Ecto neural progenitor cell (in vitro differentiated cells): Measurements from ENCODE around the gene NCBP3.
"Not testable (repeated sequence)": the region's sequence is repeated elsewhere in the genome, so short reads cannot be mapped to it uniquely, and the experiment has no call there.

Source experiments
- DNase-seq: peaks from one replicate; pipeline ENCODE4 v3.0.0-alpha.2; 2018; ENCODE audit warnings: low spot score

NCBP3 gene

DNA sequence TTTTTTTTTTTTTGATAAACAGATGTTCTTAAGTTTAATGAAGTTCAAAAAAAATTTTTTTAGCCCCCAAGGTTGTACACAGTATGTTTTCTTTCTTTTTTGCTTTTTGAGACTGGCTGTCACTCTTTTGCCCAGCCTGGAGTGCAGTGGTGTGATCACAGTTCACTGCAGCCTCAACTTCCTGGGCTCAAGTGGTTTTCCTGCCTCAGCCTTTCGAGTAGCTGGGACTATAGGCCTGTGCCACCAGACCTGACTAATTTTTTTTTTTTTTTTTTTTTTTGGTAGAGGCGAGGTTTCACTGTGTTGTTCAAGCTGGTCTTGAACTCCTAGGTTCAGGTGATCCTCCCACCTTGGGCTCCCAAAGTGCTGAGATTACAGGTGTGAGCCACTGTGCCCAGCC lies 57.8 kb downstream of the NCBP3 start:
- no peak for DNase-seq

DNA sequence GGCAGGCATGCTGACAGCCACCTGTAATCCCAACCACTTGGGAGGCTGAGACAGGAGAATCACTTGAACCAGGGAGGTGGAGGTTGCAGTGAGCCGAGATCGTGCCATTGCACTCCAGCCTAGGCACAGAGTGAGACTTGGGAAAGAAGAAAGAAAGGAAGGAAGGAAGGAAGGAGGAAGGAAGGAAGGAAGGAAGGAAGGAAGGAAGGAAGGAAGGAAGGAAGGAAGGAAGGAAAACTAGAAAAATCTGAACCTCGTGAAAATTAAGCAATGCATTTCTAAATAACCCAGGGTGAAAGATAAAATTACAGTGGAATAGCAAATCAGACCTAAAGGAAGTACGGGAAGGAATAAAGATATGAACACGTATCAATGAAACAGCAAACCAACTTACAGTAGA lies 60.7 kb downstream of the NCBP3 start:
- DNase-seq: not testable (repeated sequence)

DNA sequence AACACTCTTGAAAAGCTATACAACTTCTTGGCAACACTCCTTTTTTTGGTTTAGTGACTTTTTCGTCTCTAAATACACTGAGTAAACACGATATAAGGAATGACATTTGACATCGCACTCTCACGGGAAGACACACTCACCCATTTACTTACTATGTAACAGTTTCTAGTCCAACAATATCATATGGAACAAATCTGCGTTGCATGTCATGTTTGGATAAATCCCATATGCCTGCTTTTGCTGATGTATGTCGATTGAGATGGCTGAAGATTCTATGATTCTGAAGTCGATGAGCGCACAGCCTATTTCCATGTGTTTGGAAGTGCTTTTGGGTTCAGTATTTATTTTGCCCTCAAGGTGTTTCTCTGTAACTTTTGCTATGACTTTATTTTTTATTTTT lies 63.3 kb downstream of the NCBP3 start:
- DNase-seq: no peak

DNA sequence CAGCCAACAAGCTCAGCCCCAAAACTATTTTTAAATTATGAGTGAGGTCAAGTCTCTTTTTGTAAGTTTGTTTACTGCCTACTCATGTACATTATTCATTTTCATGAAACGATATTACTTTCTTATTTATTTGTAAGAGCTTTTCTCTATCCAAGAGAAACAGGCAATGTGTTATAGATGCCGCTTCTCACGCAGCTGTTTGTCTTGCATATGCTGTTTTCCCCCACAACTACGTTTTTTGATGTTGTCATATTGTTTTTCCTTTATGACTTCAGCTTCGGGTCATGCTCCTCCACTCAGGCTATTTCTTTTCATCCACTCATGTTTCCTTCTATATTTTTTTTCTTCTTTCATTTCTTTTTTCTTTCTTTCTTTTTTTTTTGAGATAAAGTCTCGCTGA lies 65.1 kb downstream of the NCBP3 start:
- DNase-seq: no peak

DNA sequence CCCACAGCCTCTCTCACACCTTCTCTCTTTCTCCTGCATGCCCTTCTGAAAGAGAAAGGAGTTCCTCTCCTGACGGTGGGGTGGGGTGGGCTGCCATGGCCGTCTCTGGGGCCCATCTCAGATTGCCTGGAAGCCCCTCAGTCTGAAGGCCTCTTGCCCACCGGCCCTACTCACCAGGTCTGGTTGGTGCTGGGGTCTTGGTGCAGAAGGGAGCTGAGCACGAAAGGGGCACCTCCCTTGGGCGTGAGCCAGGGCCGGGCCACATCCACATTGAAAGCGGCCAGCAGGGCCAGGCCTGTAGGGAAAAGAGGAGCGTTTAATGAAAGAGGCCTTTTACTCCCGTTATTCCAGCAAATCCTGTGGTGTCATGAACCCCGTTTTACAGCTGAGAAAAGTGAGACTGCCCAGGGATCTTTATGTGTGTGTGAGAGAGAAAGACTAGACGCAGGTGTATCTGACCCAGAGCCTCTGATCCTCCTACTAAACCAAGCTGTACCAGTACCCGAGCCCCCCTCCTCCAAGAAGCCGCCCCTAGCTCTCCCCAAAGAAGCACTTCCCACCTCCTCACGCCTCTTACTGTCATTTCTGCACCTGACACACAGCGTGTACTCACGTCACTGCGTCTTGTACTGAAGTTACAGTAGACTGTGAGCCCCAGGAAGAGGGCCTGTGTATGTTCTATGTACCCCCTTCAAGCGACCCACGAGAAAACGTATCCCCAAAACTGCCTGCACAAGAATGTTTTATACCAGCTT lies 68.5 kb downstream of the NCBP3 start:
- DNase-seq: no peak

DNA sequence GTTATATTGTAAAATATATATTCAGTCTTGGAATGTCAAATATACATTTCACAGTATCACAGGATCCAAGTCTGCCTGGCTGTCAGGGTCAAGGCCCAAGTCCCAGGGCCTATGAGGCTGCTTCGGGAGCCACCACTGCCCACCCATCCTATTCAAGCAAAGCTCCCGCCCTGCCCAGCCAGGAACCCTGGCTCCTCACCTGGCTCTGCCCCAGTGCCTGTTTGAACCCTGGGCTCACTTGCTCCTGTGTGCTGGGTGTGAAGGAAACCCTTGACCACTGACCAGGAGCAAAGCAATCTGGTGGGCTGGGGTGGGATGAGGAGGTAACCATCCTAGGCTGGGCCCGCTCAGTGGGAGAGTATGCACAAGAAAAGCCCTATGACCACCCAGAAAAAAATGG lies 72.1 kb downstream of the NCBP3 start:
- DNase-seq: no peak

DNA sequence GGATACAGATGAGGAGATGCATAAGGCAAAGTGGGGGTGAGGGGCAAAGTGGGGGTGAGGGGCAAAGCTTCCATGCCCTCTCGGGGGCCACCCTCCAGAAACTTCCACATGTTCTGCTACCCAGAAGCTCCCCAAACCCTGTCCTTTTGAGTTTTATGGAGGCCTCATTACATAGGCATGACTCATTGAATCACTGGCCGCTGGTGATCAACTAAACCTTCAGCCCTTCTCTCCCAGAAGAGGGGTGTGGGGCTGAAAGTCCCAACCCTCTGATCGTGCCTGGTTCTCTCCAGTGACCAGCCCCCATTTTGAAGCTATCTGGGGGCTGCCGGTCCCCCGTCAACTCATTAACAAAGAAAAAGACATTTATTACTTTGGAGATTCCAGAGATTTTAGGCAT lies 72.5 kb downstream of the NCBP3 start:
- no peak for DNase-seq

DNA sequence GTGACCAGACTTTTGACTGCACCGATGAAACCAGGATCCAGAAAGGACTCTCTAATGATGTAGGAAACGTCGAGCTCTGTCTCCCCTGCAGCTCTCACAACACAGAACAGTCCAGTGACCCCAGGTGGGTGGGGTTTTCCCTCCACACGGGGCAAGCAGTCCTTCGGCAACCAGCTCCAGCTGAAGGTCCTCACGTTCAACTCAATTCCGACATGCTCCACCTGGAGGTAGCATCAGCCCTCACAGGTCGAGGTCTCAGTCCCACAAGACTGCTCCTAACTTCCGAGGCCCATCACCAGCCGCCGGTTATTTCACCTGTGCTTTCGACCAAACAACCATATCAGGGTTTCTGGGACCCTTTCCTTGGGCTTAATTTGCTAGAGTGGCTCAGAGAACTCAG lies 73.3 kb downstream of the NCBP3 start:
- no peak for DNase-seq

DNA sequence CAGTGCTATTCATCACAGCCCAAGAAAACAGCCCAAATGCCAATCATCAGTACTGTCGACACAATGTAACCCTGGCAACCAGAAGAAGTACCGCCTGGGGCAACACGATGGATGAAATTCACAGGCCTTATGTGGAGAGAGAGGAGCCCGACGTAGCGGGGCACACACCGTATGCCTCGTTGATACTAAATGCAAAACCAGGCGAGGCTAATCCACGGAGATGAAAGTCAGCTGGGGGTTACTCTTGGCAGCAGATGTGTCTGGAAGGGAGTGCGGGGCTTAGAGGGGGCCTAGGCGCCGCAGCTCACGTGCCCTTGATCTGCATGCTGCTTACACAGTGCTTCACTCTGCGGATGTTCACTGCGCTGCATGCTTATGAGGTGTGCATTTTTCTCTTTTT lies 74.9 kb downstream of the NCBP3 start:
- no peak for DNase-seq

DNA sequence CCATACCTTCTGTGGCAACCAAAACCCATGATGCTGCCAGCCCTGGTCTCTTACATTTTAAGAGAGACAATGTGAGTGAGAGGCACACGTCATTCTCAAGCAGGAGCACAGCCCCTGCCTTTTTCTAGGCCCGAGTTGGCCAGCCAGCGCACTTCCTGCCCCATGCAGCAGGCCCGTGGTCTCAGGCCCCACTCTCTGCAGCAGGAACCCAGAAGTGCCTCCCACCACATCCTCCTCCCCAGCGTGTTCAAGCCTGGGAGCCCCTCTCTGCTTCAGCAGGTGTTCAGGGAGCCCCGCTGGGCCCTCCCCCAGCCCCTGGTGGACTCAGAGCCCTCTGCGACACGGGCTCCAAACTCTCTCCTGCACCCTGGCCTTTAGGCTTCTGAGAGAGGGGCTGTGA lies 75.6 kb downstream of the NCBP3 start:
- no peak for DNase-seq

DNA sequence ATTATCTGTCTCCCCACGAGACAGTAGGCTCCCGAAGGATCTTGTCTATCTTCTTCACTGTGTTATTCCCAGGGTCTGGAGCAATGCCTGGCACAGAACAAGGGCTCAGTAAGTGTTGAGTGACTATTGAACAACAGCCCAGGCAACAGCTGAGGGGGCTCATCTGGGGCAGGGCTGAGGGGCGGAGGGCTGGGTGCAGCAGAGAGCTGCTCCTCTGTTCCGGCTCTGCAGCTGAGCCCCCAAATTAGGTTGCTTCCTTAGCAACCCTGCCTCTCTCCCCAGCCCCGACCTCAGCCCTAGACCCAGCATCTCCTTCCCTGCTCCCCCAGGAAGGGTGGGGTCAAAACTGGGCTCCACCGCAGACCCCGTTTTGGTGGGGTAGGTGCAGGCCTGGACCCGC lies 77.3 kb downstream of the NCBP3 start:
- no peak for DNase-seq

DNA sequence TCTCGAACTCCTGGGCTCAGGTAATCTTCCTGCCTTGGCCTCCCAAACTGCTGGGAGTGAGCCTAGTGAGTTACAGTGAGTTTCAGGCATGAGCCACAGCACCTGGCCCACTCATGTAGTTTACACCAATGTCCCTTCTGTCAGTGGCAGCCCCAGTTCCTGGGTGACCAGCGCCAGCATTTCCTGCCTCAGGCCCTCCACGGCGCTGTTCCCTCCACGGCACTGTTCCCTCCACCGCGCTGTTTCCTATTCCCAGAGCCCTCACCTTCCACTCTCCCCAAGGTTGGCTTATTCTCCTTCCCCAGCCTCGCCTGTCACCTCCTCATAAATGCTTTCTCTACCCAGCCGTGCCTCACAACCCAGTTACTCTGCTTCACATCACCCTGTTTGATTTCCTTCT lies 77.7 kb downstream of the NCBP3 start:
- no peak for DNase-seq

DNA sequence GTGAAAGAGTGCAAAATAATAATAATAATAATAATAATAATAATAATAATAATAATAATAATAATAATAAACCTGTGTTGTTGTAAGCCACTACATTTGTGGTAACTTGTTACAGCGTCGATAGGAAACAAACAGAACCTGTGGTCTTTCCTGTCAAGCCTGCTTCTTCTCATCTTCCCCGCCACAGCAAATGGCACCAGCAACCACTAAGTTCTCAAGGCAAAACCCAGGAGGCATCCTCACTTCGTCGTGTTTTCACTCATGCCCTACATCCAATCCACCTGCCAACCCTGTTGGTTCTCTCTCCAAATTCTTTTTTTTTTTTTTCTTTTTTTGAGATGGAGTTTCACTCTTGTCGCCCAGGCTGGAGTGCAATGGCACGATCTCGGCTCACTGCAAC lies 79.3 kb downstream of the NCBP3 start:
- no peak for DNase-seq

DNA sequence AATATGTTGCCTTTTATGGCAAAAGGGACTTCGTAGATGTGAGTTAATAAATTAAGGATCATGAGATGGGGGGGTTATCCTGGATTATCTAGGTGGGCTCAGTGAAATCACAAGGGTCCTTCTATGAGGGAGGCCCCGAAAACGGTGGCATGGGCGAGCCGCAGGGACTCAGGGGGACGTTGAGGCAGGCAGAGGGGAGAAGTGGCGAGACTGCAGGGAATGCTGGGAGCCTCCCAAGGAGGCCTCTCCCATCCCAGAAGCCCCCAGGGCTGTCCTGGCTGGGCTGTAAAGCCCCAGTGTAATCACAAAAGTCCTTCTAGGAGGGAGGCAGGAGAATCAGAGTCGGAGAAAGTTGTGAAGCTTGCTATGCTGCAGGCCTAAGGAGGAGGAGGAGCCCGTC lies 80.1 kb downstream of the NCBP3 start:
- DNase-seq: no peak

DNA sequence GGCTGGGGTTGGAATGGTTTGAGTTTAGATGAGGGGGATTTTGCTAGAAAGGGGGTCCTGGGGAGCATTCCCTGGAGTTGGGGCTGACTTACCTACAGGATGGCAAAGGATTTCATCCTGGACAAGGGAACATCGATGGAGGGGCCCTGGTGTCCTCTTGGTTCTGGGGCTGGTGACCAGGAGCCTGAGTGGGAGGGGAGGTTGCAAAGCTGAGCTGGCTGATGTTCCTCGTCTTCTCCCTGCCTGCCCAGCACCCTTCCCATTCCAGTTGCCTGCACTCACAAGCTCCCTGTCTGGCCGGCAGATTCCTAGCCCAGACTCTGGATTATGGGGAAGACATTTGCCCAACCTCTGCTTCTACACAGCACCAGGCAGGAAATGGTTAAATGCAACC lies 82.3 kb downstream of the NCBP3 start:
- DNase-seq: no peak

DNA sequence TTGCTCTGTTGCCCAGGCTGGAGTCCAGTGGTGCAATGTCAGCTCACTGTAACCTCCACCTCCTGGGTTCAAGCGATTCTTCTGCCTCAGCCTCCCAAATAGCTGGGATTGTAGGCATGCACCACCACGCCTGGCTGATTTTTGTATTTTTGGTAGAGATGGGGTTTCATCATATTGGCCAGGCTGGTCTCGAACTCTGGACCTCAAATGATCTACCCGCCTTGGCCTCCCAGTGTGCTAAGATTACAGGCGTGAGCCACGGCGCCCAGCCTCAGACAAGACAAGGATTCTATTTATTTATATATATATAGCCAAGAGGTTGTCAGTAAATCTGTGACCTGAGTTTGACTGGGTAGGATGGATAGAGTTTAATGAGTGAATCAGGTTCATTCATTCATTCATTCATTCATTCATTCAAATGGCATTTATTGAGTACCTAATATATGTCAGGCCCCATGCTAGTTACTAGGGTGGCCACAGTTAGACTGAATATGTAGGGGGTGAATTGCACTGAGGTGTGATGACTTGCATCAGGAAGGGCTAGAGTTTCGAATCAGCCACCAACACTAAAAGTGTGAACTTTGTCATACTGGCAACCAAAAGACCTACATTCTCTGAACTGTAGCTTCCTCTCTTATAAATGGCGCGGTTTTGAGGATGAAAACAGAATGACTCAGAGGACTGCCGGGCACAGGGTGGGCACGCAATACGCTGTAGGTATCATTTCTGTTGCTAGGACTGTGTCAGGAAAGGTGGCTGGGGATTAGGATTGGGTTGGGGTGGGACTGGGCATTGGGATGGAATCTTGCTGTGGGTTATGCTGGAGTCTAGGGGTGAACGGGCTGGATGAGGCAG lies 82.9 kb downstream of the NCBP3 start:
- DNase-seq: no peak

DNA sequence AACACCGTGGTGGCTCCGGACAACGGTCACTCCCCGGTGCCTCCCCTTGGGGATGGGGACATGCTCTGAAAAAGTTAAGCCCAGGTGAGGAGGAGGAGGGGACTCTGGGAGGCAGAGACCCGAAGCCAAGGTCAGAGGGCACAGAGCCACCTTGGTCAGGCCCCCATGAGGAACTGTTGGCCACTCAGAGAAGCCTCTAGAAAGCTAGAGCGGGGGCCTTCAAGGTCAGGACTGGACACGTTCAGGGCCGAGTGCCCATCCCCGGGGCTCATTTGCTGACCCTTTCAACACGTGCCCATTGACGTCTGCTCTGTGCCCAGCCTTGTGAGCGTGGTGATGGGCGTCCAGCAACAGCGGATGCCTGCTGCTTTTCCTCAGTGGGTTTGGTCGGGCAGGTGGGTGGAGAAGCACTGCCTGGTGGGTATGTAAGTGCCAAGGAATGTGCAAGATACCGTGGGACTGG lies 84.1 kb downstream of the NCBP3 start:
- DNase-seq: no peak

DNA sequence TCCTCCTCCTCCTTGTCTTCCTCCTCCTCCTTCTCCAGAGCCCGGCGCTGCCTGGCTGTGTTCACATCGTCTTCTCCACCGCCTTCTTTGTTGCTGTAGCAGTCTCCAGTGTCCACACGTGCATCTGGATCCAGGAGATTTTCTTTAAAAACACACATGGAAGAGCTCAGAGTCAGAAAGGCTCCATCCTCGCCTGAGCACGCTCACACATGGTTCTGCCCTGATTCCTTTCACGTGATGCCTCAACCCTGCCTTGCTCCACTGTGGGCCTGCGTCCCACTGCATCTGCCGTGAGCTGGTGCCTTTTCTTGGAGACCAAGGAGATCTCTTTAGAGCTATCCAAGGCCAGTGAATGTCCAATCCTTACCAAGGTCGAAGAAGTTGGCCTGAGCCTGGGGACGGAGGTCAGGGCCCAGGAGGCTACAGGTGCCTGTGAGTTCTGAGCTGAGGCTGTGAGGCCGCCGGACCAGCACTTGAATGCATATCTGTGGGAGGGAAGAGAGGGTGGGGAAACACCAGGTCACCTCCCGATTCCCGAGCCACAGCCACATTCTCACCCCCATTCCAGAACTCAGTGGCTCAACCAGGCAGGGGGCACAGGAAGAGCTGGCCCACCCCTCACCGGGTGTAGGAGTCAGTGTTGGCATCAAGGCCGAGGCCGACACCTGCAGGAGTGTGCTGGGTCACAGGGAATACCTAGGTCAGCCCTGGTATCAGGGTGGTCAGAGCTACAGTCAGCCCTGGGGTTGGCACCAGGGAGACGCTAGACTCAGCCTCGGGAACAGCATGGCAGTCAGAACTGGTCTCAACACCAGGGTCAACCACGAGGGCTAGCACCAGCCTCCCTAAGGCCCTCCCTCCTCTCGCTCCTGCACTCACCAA lies 84.8 kb downstream of the NCBP3 start:
- no peak for DNase-seq

DNA sequence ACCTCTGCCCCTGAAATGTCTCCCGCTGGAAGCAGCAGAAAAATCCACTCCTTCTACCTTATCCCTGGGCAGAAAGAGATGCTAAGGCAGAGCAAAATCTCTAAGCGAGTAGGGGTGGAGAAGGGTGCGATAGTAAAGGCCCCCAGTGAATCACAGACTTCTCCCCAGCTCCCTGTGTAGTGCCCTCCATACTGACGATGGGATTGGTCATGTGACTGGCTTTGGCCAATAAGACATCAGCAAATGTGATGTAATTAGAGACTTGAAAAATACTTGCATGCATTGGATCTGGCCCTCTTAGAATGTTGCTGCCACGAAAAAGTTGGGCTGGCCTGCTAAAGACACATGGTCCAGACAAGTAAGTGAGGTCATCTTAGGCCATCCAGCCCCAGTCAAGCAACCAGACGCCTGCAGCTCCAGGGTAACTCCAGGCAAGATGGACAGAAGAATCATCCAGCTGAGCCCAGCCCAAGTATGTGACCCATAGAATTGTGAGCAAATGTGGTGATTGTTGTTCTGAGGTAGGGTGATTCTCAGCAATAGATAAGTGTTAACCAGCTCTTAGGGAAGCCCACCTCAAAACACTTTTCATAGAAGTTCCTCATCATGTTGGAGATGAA lies 86.3 kb downstream of the NCBP3 start:
- DNase-seq: no peak

DNA sequence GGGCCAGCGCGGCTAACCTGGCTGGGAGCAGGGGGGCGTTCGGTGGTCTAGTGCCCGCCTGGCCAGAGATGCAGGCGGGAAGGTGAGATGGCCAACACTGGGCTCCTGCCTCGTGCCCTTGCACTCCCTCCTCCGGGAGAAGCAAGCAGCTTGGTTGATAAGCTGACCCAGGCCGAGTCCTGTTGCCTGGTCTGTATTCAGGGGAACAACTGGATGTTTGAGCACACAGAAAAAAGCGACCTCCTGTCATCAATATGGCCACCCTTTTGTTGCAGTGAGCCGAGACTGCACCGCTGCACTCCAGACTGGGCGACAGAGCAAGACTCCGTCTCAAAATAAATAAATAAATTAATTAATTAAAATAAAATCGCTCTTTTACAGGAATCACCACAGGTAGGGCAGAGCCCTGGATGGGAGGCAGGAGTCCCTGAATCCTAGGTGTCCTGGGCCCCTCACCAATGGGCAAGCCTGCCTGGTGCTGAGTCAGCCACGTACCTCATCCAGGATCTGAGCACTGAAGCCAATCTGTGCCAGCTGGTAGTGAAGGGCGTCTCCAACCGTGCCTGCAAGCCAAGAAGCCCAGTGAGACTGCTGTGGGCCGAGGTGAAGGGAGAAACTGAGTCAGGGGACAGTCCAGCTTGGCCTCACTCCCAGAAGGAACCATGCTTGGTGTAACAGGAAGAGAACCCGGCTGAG lies 90.6 kb downstream of the NCBP3 start:
- no peak for DNase-seq
